Fibroblast of pulmonary artery (primary cell): ENCODE results near the gene RRBP1.

Source experiments
- DNase-seq: peaks from one replicate; pipeline ENCODE4 v3.0.0-alpha.2; 2010; ENCODE audit warnings: low read depth
- H3K4me3 ChIP-seq: replicated peaks from 2 replicates; pipeline ENCODE4 v1.5.1; 2011; ENCODE audit warnings: low read depth, mild to moderate bottlenecking, control low read depth, low read length, moderate library complexity
- CTCF ChIP-seq: IDR thresholded peaks from 2 replicates; pipeline ENCODE4 v1.5.1; 2011; ENCODE audit warnings: mild to moderate bottlenecking, control low read depth, low read length, inconsistent platforms; ENCODE audit errors: missing control alignments

Gene RRBP1

GRCh38 chr20:17630151-17630805, 51.8 kb downstream of the RRBP1 start:
- no peak for TF ChIP-seq CTCF

GRCh38 chr20:17629678-17630089, 52.4 kb downstream of the RRBP1 start:
- TF ChIP-seq CTCF, result no peak
- no peak for DNase-seq
- H3K4me3 ChIP-seq, result no peak overlapping the region

More at GRCh38 chr20:17630151-17630805, 51.8 kb downstream of the RRBP1 start:
- H3K4me3 ChIP-seq, result no peak overlapping the region
- no peak for DNase-seq

GRCh38 chr20:17629025-17629424, 53.0 kb downstream of the RRBP1 start:
- no peak overlapping the region for H3K4me3 ChIP-seq
- TF ChIP-seq CTCF, result no peak
- no peak for DNase-seq

- H3K4me3 ChIP-seq, result no peak overlapping the region
- DNase-seq, result no peak
- no peak for TF ChIP-seq CTCF
Observed at GRCh38 chr20:17628101-17628841, 53.8 kb downstream of the RRBP1 start.

GRCh38 chr20:17627101-17627955, 54.7 kb downstream of the RRBP1 start:
- TF ChIP-seq CTCF, result no peak
- no peak overlapping the region for H3K4me3 ChIP-seq
- DNase-seq, result no peak

GRCh38 chr20:17626217-17627007, 55.6 kb downstream of the RRBP1 start:
- DNase-seq, result no peak
- H3K4me3 ChIP-seq, result no peak overlapping the region
- TF ChIP-seq CTCF, result no peak
